ENCODE measurements around the gene FGF8. TPM values are rescaled to one million over a fixed set of nuclear protein-coding genes. Genes with fewer than 3 reads are reported as not detected.

Gene FGF8
- total and polyA plus RNA-seq, 9 of the 15 experiments (the other 6 are each of a cell fraction or from before 2014, with no cell fraction given): 0.13 to 0.82 (median 0.37) TPM; not detected in 5

DNA sequence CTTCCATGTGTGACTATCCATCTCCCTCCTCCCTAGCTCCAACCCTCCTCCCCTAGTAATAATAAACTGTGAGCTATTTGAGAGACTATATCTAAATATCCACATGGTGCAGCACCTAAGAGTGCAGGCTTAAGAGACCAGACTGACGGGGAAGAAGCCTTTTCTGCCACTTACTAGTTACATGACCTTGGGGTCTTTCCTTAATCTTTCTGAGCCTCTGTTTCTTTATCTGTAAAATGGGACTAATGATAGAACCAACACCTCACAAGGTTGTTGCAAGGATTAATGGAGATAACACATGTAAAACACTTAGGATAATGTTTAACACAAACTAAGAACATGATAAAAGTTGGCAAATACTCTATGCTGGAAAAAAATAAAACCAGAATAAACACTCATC, 43.8 kb downstream of the FGF8 start (continued):
- TF ChIP-seq, protein P1, sequence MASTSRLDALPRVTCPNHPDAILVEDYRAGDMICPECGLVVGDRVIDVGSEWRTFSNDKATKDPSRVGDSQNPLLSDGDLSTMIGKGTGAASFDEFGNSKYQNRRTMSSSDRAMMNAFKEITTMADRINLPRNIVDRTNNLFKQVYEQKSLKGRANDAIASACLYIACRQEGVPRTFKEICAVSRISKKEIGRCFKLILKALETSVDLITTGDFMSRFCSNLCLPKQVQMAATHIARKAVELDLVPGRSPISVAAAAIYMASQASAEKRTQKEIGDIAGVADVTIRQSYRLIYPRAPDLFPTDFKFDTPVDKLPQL (IDR thresholded peaks at IDR 0.05; ENCODE audit: extremely low read depth, insufficient read length): no peak
- TF ChIP-seq, protein P2, sequence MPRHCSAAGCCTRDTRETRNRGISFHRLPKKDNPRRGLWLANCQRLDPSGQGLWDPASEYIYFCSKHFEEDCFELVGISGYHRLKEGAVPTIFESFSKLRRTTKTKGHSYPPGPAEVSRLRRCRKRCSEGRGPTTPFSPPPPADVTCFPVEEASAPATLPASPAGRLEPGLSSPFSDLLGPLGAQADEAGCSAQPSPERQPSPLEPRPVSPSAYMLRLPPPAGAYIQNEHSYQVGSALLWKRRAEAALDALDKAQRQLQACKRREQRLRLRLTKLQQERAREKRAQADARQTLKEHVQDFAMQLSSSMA (CRISPR knock-in tag; IDR thresholded peaks at IDR 0.05): no peak
- no peak for TF ChIP-seq ZNF75A (CRISPR knock-in tag; IDR thresholded peaks at IDR 0.05)
- no peak for TF ChIP-seq HDAC6 (IDR thresholded peaks at IDR 0.05; ENCODE audit: low read depth, low read length)
- TF ChIP-seq, protein P3, sequence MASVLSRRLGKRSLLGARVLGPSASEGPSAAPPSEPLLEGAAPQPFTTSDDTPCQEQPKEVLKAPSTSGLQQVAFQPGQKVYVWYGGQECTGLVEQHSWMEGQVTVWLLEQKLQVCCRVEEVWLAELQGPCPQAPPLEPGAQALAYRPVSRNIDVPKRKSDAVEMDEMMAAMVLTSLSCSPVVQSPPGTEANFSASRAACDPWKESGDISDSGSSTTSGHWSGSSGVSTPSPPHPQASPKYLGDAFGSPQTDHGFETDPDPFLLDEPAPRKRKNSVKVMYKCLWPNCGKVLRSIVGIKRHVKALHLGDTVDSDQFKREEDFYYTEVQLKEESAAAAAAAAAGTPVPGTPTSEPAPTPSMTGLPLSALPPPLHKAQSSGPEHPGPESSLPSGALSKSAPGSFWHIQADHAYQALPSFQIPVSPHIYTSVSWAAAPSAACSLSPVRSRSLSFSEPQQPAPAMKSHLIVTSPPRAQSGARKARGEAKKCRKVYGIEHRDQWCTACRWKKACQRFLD (CRISPR knock-in tag; IDR thresholded peaks at IDR 0.05): no peak
- TF ChIP-seq ZNF561 (CRISPR knock-in tag; conservative IDR thresholded peaks at IDR 0.05): no peak
- no peak for TF ChIP-seq MCM5 (IDR thresholded peaks at IDR 0.05; ENCODE audit: low read depth)
- 0 out of 2 replicates have a peak, but pooled peaks have one; percentile 19 for TF ChIP-seq ESRRA (IDR thresholded peaks at IDR 0.05; ENCODE audit: borderline replicate concordance, low read depth)
- no peak for TF ChIP-seq TAF15 (IDR thresholded peaks at IDR 0.05; ENCODE audit: low read depth, low read length)
- no peak for TF ChIP-seq ZNF274 (IDR thresholded peaks at IDR 0.05; ENCODE audit: borderline replicate concordance, low read depth, low read length)
- TF ChIP-seq ZNF263 (CRISPR knock-in tag; IDR thresholded peaks at IDR 0.05; ENCODE audit: borderline replicate concordance): peak; percentile 89
- TF ChIP-seq ARNT (IDR thresholded peaks at IDR 0.05): no peak
- no peak for TF ChIP-seq GATA2 (CRISPR knock-in tag; IDR thresholded peaks at IDR 0.05)
- TF ChIP-seq CBFA2T2 (conservative IDR thresholded peaks at IDR 0.05): no peak
- no peak for TF ChIP-seq ZNF699 (CRISPR knock-in tag; IDR thresholded peaks at IDR 0.05; ENCODE audit: insufficient replicate concordance)
- no peak for TF ChIP-seq ZBTB17 (CRISPR knock-in tag; IDR thresholded peaks at IDR 0.05)

Data from K562 (cell line).